AG10803 (cell line): Measurements from ENCODE around the gene ZNF697.

ENCODE experiments used
- DNase-seq: peaks from one replicate; pipeline ENCODE4 v3.0.0; 2010; ENCODE audit warnings: low read depth
- H3K4me3 ChIP-seq: 2 replicates; pipeline ENCODE4 v1.5.1; 2011; ENCODE audit warnings: mild to moderate bottlenecking, low read length, control low read depth
- TF ChIP-seq, protein P1 (sequence below): conservative IDR thresholded peaks from 2 replicates; pipeline ENCODE4 v1.5.1; 2011; ENCODE audit warnings: mild to moderate bottlenecking, low read length, control low read depth, inconsistent platforms

ZNF697 gene

DNA sequence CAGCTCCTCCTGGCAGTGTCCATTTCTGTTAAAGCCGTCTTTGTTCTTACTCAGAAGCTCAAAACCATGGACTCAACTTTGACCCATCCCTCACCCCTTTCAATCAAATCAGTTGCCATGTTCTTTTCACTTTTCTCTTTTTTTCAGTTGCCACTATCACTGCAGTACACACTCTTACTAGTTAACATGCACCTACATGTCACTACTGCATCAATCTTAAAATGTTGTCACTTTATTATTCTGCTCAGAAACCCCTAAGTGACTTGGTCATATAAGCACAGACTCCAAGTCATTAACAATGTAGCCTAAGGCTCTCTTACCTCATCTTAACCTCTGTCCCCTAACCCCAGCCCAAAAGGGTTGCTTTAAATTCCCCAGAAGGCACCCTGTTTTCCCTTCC lies 9.0 kb downstream of the ZNF697 start:
- H3K4me3 ChIP-seq = no peak overlapping the region

DNA sequence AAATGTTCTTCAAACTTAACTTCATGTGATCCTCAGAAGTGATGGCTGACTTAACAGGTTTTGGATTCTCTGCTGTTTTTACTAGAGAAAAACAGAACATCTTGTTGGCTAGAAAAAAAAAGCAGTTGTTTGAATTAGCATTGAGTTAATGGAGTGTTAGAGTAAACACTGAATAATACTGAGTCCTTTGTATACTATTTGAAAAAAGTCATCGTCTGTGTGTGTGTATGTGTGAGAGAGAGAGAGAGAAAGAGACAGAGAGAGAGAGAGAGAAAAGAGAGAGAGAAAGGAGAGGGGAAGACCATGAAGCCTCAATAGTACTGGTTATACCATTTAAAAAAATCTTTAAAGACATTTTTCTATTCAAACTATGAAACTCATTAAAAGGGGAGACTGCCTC lies 10.4 kb downstream of the ZNF697 start:
- no peak for DNase-seq
- no peak overlapping the region for H3K4me3 ChIP-seq
- TF ChIP-seq, protein P1, sequence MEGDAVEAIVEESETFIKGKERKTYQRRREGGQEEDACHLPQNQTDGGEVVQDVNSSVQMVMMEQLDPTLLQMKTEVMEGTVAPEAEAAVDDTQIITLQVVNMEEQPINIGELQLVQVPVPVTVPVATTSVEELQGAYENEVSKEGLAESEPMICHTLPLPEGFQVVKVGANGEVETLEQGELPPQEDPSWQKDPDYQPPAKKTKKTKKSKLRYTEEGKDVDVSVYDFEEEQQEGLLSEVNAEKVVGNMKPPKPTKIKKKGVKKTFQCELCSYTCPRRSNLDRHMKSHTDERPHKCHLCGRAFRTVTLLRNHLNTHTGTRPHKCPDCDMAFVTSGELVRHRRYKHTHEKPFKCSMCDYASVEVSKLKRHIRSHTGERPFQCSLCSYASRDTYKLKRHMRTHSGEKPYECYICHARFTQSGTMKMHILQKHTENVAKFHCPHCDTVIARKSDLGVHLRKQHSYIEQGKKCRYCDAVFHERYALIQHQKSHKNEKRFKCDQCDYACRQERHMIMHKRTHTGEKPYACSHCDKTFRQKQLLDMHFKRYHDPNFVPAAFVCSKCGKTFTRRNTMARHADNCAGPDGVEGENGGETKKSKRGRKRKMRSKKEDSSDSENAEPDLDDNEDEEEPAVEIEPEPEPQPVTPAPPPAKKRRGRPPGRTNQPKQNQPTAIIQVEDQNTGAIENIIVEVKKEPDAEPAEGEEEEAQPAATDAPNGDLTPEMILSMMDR = no peak

More for the DNA sequence above, 9.0 kb downstream of the ZNF697 start:
- no peak for DNase-seq
- TF ChIP-seq, protein P1 = no peak

DNA sequence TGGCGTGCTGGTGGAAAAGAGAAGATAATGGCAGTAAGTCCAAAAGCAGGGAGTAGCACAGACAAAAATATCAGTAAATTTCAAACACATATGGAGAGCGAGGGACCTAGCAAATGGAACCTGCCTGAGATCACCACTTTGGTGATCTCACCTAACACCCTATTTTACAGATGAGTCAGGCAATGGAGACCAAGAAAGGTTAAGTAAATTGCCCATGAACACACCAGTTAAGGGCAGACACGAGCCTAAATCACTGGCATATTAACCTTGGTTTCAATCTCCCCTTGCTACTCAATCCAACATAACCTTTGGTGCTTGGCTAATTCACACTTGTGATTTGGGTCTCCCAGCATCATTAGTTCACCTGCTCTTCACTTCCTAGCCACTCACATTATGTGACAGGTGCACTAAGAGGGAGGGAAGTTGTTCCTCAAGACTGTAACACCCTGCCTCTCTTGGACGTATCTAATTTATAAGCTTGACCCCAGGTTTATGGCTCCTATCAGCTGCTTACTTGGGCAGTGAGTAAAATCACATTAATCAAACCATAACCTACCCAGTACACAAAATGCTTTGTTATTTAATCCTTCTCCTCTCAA lies 11.5 kb downstream of the ZNF697 start:
- DNase-seq = no peak
- TF ChIP-seq, protein P1 = no peak
- no peak overlapping the region for H3K4me3 ChIP-seq

DNA sequence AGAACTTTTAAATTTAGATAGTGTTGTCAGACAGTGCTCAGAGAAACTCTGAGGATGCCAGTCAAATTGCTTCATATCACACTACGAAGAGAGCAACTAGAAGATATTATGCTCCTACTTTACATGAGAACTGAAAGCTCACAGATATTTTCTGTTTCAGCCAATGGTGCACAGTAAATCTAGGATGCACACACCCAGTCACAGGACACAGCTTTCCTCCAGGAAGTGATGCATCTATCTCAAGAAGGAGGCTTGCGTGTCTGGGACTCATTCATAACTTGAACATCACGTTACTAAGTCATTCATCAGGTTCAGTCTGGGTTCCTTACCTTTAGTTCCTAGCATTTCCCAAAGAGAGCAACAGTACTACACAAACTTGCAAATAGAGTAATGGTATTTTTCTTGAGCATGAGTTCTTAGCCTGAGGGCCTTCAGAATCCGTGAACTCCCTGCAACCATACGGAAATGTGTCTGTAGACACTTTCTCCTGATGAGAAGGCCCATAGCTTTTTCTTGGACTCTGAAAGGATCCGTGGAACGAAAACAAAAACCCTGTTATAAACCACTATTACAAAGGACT lies 12.2 kb downstream of the ZNF697 start:
- TF ChIP-seq, protein P1 = no peak
- H3K4me3 ChIP-seq = no peak overlapping the region
- peak; percentile 24 for DNase-seq

DNA sequence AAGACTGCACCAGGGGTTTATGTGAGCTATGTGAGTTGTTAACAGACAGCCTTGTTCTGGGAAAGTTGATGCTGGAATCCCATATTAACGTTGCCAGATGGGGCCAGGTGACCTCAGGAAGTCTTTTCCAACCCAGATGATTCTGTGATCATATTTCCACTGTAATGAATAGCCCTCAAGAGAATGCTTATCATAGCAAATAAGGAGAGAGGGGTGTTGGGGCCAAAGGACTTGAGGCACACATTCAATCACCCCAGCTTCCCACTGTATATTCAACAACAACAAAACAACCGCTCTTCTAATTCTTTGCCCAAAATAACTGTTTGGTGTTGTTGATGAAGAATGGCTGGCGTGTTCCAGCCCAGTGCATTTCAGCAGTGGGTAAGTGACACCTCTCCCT lies 14.1 kb downstream of the ZNF697 start:
- TF ChIP-seq, protein P1 = no peak
- H3K4me3 ChIP-seq = no peak overlapping the region
- DNase-seq = no peak

DNA sequence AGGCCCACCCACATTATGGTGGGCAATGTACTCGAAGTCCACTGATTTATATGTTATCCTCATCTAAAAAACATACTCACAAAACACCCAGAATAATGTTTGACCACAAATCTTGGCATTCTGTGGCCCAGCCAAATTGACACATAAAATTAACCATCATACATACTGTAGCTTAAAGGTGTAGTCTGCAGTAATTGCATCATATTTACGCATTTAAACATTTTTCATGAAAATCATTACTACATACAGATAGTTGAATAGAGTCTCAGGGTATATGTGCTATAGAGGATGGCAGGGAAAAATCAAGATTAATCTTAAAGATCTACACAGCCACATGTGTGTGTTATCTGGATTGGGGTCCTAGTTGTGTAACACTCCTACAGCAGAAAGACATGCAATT lies 14.5 kb downstream of the ZNF697 start:
- TF ChIP-seq, protein P1 = no peak
- no peak for DNase-seq
- H3K4me3 ChIP-seq = no peak overlapping the region

DNA sequence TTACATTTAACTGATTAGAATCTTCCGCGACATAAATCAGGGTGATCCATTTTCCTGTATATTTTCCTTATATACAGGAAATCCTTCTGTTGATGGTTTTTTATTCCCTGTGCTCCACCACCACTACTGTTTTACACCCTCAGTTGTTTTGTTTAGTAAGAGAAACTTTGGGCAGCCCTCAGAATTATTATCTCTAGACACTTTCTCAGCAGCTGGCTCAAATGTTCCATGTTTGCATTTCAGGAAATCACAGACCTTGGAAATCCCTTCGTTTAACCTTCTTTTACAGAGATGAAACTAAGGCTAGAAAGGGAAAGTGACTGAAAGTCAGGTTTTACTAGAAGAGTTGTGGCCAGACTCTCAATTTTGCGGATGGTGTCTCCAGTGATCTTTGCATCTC lies 15.2 kb downstream of the ZNF697 start:
- no peak overlapping the region for H3K4me3 ChIP-seq
- no peak for DNase-seq
- TF ChIP-seq, protein P1 = no peak
